GM20431 (cell line): ENCODE data around the gene RAD51B.

Source experiments
- in situ Hi-C: fragments of 300-500 bp; cut with MseI, MboI; formaldehyde crosslinking; loops from one replicate; pipeline ENCODE4 v1.15.0; 2020; ENCODE audit warnings: low sequenced_read_pairs; ENCODE audit not compliant: unreplicated experiment

Gene RAD51B

GRCh38 chr14:68355415-68355814 is 535.8 kb downstream of the RAD51B start:
- in situ Hi-C loops, result no loop called here

- in situ Hi-C loops, result no loop called here
Measured at GRCh38 chr14:68357777-68358176, 538.2 kb downstream of the RAD51B start.

GRCh38 chr14:68358500-68358899 is 538.9 kb downstream of the RAD51B start:
- in situ Hi-C loops, result no loop called here

GRCh38 chr14:68359022-68359836 is 539.6 kb downstream of the RAD51B start:
- in situ Hi-C loops, result no loop called here

- in situ Hi-C loops, result no loop called here
Measured at GRCh38 chr14:68359837-68360552, 540.4 kb downstream of the RAD51B start.

GRCh38 chr14:68361231-68361630 is 541.7 kb downstream of the RAD51B start:
- in situ Hi-C loops, result no loop called here

- in situ Hi-C loops, result no loop called here
Measured at GRCh38 chr14:68362846-68363245, 543.3 kb downstream of the RAD51B start.

GRCh38 chr14:68363466-68363842 is 543.9 kb downstream of the RAD51B start:
- in situ Hi-C loops, result no loop called here

- in situ Hi-C loops, result no loop called here
Measured at GRCh38 chr14:68363843-68364767, 544.5 kb downstream of the RAD51B start.

GRCh38 chr14:68364792-68365192 is 545.2 kb downstream of the RAD51B start:
- in situ Hi-C loops, result no loop called here

- in situ Hi-C loops, result no loop called here
Measured at GRCh38 chr14:68365228-68365627, 545.6 kb downstream of the RAD51B start.

- in situ Hi-C loops, result no loop called here
Measured at GRCh38 chr14:68366656-68367055, 547.1 kb downstream of the RAD51B start.

- in situ Hi-C loops, result no loop called here
Measured at GRCh38 chr14:68367536-68367935, 548.0 kb downstream of the RAD51B start.

- in situ Hi-C loops, result no loop called here
Measured at GRCh38 chr14:68368850-68369249, 549.3 kb downstream of the RAD51B start.

- in situ Hi-C loops, result no loop called here
Measured at GRCh38 chr14:68369281-68370056, 549.9 kb downstream of the RAD51B start.

GRCh38 chr14:68370057-68370360 is 550.4 kb downstream of the RAD51B start:
- in situ Hi-C loops, result no loop called here

- in situ Hi-C loops, result no loop called here
Measured at GRCh38 chr14:68372368-68372767, 552.8 kb downstream of the RAD51B start.

- in situ Hi-C loops, result no loop called here
Measured at GRCh38 chr14:68373124-68373646, 553.6 kb downstream of the RAD51B start.

- in situ Hi-C loops, result no loop called here
Measured at GRCh38 chr14:68373847-68374444, 554.4 kb downstream of the RAD51B start.
